ENCODE data around the gene CLASRP.
A peak's percentile ranks its signal among the peaks of the same experiment; 100 is the strongest.

The CLASRP gene

DNA sequence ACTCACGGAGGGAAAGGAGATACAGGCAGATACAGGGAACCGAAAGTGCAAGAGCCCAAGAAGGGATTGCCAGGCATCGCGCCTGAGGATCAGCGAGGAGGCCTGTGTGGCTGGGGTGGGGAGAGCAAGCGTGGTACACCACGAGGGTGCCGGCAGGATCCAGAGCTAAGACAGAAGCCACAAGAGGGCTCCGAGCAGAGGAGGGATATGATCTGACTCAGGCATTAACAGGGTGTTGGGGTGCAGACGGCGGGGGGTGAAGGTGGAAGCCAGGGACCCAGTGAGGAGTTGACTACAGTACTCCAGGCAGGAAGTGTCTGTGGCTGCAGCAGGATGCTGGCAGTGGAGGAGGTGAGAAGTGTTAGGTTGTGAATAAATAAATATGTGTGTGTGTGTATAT, 48.7 kb downstream of the CLASRP start:
- DNase-seq, result peak; percentile 66 to 83

DNA sequence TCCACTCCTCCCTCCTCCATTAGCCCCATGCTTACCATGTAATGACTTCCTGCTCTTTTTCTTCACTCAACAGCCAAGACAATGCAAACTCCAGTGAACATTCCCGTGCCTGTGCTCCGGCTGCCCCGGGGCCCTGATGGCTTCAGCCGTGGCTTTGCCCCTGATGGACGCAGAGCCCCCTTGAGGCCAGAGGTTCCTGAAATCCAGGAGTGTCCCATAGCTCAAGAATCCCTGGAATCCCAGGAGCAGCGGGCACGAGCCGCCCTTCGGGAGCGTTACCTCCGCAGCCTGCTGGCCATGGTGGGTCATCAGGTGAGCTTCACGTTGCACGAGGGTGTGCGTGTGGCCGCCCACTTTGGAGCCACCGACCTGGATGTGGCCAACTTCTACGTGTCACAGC, 51.2 kb downstream of the CLASRP start:
- no peak for DNase-seq

DNA sequence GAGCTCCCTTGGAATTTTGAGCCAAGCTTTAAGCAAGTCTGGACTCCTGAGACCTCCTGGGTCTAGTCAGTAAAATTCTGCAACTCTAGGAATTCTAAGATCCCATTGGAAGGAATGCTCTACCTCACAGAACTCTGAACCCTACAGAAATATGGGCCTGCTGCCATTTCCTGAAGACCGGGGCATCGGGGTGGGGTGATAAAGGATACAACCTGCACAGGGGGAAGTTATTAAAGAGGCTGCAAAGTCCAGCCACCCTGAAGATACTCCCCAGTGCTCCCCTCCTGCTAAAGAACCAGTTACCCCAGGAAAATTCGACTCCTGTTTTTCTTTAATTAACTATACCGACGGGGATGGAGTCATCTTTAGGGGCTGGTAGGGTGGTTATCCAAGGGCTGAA, 51.8 kb downstream of the CLASRP start:
- DNase-seq, result no peak

DNA sequence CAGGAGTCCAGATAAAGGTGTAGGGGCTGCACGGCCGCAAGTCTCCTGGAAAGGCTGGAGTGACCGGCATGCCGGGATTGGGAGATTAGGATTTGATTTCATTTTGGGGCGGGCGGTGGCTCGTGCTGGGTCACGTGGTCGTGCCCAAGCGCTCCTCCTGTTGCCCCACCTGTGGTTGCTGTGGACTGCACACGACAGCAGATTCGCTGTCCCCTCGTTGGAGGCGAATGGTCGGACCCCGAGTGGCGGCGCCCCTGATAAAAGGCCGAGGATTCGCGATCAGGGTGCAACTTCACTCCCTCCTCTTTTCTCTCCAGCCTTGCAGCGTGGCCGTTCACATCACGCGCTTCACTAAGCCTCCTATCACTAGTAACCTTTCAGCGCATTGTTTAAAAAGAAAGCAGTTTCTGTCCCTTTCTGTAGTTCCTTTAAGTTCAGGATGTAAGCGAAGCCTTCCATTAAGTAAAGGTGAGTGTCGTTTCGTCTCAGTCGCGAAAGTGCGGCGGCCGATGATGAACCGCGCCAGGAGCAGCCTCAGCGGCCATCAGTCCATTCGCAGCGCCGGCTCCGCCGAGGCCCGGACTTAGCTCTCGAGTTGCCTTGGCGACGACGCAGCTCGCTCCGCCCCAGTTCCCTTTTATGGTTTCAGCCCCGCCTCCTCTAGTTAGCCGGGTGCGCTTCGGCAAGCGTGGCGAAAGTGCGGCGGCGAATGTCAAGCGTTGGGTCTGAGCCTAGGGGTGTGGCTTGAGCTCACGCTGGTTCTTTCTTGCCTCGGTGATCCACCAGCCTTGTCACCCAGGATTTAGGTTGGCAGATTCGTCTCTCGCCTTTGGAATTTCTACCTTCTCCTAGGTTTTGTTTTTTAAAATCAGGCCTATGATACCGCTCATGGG, 52.4 kb downstream of the CLASRP start:
- peak; percentile 97 to 98 for DNase-seq

DNA sequence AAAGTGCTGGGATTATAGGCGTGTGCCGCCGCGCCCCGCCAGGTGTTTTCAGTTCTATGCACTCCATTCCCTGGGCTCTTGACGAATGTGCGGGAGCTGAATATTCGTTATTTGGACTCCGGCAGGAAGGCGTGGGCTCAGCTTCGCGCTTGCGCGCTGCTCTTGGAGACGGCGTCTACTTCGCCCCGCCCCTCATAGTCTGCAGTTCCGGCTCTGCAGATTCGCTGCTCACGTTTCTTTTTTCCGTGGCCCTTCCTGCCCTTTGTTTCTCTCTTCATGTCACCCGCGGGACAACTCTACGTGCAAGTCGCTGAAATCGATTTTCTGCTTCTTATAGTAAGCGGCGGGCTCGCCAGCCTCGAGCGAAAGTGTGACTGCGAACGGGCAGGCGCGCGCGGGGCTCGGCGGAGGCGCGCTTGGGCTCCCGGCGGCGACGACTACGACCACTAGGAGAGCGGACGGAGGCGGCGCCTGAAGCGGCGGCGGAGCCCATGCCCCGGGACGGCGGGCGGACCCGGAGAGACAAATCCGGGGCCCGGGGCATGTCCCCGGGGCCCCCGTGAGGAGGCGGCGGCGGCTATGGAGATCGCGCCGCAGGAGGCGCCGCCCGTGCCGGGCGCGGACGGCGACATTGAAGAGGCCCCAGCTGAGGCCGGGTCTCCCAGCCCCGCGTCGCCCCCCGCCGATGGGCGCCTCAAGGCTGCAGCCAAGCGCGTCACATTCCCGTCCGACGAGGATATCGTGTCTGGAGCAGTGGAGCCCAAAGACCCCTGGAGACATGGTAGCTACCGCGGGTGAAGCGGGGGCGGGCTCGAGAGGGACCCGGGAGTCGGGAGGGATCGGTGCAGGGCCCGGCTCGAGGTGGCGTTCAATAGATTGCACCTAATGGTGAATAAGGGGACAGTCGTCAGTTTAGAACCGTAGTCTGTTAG, 54.2 kb downstream of the CLASRP start, which contains the start of gene PPP1R37:
Gene PPP1R37 (plus strand): TSS at position 433 of the 932 bp plus-strand sequence. CDS start 147 bp downstream, at position 580.
- DNase-seq, result peak; percentile 94 to 96

DNA sequence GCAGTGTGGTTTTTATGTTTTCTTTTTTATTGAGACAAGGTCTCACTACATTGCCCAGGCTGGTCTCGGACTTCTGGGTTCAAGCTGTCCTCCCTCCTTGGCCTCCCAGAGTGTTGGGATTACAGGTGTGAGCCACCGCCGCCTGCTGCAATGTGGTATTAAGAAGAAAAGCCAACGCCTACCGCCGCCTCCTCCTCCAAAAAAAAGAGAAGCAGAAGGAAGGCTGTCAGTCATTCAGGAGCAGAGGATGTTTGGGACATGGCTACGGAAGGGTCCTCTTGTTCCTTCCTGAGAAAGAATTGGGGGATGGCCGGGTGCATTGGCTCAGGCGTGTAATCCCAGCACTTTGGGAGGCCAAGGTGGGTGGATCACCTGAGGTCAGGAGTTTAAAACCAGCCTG, 55.3 kb downstream of the CLASRP start:
- no peak for DNase-seq

DNA sequence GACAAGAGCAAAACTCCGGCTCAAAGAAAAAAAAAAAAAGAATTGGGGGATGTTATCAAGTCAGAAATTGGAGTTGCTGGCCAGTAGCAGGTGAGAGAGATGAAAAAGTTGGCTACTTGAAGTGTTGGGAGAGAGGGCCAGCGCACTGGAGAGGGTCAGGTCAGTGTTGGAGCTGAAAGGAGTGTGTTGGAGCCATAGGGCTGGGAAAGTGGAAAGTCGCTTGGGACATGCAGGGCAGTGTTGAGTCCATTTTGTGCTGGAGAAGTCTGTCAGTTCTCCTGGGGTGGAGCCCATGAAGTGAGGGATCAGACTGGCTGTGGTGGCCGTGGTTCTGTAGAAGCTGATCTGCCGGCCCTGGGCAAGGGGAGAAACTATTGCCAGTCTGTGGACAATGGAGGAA, 55.9 kb downstream of the CLASRP start:
- no peak for DNase-seq

DNA sequence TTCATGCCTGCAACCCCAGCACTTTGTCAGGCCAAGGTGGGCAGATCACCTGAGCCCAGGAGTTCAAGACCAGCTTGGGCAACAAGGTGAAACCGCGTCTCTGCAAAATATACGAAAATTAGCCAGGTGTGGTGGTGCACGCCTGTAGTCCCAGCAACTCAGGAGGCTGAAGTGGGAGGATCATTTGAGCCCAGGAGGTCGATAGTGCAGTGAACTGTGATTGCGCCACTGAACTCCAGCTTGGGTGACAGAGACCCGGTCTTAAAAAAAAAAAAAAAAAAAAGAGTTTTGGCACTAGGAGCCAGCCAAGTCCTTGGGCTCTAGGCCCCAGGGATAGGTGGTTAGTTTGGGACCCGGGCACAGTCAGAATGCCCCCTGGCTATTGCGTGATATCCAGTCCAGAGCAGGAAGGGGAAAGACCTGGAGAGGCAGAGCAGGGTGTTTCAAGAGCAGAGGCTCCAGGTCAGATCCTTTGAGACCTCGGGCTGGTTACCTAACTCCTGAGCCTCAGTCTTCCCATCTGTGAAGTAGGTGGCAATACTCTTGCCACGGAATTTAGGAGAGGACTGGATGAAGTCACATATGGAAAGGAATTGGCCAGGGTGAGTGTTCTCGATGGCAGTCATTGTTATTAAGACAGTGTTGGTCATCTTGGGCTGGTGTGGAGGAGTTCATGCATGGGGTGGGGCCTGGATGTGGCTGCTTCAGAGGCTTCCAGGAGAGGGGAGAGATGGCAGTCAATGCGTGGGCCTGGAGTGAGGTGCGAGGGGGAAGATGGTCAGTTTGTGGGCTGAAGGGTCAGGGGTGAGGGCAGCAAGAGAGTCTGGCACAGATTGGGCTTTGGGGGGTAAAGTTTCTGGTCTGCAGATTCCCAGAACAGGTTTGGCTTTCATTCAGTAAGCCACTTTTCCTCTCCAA, 56.9 kb downstream of the CLASRP start:
- DNase-seq, result no peak

DNA sequence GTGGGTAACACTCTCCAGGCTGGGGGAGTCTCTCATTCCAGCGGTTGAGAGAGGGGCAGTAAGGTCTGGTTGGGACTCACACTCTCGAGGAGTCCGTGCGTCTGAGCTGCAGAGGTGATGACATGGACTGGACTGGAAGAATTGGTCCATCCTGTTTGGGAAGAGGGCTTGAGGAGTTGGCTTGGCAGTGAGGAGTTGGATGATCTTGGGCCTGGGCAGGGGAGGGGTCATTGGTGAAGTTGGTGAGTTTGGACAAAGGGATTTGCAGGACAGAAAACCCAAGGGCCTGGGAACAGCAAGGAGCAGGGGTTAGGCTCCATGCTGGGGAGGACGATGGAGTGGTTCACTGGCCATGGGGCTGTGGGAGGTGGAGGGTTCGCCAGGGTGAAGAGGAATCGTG, 57.9 kb downstream of the CLASRP start:
- DNase-seq, result no peak

DNA sequence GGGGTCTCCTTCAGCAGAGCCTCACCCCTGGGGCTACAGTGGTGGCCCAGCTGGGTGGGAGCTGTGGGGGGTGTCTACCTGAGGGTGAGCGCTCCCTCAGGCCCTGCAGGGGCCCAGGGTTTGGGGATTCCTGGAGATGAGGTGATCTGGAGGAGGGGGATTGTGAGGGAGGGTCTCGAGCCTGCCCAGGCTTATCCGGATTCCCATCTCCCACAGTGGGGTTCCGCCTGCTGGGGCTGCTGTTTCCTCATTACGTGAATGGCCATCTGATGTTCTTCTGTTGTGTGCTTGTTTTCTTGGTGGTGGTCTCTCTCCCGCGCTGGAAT, 58.6 kb downstream of the CLASRP start:
- no peak for DNase-seq

DNA sequence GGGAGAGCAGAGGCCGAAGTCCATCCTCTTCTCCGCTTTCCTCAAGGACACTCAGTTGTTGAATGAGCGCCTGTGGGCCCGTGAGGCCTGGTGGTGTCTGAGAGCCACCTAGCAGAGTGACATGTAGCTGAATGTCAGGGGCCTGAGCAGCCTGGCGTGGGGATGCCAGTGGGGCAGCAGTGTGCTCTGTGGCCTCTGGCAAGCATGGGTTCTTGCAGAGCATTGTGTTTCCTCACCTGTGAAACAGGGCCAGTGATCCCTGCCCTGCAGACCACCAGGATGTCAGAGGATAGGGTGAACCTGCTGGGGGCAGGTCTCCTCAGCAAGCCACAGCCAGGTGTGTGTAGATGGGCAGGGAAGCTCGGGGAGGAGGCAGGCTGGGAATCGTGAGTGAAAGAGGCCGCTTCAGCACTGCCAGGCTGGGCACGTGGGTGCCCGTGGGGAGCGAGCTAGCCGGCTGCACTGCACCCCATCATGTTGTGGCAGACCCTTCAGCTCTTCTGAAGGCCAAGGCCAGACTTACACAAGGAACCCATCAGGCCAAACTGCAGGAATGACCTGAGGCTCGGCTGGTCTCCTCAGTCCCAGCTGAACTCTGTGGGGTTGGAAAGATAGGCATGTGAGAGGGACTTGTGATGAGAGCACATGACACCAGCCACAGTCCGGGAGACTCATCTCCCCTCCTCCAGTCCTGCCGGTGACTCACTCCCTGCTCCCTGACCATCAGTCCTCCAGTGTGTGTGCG, 59.1 kb downstream of the CLASRP start:
- DNase-seq, result no peak

DNA sequence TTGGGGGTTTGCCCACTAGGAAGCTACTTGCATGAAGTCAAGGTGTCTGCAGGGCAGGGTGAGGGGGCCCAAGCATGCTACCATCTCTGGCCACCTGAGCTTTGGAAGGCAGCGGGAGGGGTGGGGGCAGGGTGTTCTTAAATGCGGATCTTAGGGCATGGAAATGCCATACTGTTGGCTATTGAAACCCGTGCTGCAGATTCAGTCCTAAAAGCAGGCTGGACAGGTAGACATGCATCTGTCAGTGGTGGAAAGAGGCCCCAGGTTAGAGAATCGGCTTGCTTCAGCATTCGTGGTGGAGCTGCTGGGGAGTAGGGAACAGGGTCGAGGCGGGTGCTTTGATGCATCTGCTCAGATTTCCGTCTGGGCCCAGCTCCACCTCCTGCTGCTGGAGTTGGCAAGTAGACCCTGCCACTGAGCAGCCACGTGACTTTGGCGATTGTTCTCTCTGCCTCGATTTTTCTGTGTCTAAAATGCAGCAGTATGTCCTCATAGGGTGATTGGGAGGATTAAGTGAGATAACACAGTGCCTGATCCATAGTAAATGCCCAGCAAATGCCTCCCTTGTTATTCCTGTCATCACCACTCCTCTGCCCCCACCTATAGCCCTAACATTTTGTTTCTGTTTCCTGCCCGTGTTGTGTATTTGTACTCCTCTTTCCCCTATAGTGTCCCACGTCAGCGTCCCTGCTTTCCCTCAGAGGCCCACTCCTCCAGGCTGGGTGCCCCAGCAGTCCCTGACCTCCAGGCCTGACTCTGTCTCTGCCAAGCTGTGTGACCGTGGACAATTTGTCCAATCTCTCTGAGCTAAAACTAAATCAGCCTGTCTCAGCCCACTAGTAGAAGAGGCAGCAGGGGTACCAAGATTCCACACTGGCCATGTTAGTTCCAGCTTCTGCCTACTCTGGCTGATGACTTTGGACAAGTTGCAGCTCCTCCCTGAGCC, 59.9 kb downstream of the CLASRP start:
- DNase-seq, result no peak

DNA sequence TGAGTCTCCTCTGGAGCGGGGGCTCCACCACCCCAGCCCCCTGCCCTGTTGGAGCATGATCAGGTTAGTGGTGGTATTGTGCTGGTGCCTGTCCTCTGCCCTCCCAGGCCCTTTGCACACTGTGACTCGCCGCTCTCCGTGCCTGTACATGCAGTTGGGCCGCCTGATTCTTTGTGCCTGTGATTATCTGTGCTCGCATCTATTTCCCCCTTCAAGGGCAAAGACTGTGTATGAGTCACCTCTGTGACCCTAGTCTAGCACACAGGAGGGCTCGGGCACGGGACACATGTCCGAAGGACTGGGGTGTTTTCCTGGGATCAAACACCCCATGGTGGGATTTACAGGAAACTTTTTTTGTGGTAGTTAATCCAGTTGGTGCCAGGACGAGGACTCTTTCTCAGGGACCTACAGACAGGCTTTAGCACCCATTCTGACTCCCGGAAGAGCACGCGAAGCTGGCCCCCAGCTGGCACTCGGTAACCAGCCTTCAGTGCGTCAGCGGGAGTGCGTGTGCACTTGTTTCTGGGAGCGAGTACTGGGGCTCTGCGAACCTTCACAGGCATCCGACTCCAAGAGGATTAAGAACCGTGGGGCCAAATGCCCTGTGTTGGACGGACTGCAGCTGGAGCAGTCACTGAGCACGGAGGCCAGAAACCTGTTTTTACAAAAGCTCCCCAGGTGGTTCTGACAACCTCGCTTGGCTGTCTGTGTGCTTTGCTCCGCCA, 60.8 kb downstream of the CLASRP start:
- DNase-seq, result no peak

DNA sequence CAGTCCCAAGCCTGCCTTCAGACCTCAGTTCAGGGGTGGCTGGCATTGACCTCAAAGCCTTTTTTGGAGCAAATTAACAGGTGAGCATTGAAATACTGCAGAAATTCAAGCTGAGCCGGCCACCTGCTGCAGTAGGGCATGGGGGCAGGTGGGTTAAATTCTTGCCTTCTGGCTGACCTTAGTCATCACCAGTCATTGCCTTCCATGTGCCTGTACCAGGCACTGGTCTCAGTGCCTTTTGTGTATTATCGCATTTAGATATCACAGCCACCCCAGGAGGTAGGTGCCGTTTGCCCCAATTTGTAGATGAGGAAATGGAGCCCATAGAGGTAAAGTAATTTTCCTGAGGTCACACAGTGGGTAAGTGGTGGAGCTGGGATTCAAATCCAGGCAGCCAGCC, 61.4 kb downstream of the CLASRP start:
- DNase-seq, result no peak

DNA sequence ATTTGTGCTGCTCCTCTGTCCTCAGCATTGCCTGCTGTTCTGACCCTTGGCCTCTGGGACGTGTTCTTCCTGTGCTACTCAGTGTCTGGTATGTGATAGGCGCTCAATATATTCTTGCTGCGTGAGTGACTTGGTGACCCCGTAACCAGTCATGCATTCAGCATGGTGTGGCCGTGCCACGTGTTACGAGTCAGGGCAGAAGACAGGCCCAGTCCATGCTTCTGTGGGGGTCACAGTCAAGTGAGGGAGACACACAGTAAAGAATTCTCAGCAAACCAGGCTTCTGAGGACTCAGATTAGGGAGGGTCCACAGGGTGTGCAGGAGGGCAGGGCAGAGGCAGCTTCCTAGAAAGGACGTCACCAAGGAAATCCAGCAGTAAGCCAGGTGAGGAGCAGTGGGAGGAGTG, 62.0 kb downstream of the CLASRP start:
- DNase-seq, result no peak

DNA sequence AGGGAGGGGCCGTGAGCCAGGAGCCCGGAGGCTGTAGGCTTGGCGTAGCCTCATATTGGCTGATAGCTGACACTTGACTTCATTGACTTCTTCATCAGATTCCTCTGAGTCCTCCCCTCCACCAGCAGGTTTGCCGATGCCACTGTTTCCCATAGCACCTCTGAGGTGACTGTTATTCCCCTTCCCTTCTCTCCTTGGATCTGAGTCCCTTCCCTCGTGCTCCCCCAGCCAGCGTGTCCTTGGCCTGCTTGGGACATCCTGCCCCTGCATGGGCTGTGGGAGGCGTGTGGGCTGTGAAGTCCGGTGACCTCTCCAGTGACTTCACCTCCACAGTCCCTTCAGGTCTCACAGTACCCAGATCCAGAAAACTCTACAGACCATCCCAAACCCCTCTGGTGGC, 63.0 kb downstream of the CLASRP start:
- no peak for DNase-seq

DNA sequence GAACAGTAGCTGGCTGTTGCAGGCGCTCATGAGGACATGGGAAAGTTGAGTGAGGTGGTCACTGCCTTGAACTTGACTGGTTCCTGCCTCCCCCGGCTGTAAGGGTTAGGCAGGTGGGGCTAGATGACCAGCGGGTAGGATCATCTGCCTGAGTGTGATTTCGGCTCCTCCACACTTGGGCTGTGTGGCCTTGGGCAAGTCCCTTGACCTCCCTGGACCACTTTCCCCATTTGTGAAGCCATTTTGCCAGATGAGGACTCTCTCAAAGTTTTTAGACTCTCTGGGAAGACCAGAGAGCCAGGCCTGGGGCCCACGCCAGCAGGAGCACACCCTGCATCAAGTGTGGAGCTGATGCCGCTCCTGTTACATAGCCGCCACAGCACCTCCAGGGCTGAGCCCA, 63.6 kb downstream of the CLASRP start:
- DNase-seq, result no peak

DNA sequence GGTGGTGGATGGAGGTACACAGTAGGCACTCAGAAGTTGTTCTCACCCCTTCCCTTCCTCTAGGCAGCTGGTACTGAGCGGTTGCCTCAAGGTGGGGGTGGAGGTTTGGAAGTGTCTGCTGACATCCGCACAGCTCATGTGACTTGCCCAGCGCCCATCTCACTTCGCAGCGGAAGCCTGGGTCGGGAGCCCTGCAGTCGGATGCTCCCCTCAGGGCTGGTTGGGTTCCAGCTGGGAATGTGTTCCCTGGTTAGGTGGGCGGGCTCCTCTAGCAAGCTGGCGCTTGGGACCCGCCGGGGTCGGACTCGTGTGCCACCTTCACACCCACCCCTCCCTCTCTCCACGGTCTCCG, 64.3 kb downstream of the CLASRP start:
- DNase-seq, result peak; percentile 32 to 54

DNA sequence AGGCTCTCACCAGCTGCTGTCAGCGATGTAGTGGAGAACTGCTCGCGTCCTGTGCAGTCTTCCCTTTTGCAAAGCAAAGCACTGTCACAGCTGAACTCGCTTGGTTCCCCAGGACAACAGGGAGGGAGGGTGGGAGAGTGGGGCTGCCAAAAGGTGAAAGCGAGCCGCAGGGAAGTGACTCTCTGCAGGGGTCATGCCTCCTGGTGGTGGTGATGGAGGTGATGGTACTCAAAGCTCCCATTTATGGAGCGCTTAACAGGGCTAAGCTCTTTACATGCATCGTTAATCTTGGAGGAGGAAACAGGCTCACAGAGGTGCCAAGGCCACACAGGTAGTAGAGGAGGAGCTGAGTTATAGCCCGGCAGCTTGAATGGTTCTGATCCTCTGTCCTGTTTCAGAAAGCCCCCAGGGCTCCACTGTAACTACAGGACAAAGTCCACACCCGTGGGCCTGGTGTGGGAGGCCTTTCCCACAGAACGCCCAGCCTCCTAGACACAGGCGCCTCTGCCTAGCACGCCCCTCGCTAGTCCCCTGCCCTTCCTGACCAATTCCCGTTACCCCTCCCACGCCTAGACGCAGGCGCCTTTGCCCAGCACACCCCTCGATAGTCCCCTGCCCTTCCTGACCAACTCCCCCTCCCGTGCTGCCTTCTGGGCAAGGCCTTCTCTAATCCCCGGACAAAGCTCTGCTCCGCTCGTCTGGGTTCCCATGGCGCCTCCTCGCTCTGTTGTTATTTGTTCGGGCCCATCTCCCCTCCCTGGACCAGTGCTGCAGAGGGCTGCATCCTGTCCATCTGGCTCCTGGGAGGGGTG, 64.9 kb downstream of the CLASRP start:
- DNase-seq, result peak in 1 of 2 donors; percentile 15
